DND-41 (cell line): ENCODE data around the gene PRTN3.

Source experiments
- ATAC-seq: fragments of 200-7000 bp; cut with Tn5 transposase; 3 replicates; pipeline ENCODE4 v1.9.1; 2021; ENCODE audit warnings: low read depth; ENCODE audit not compliant: insufficient read depth
- DNase-seq: peaks from one replicate; pipeline ENCODE4 v3.0.0-alpha.2; 2020
- H2AFZ ChIP-seq: 2 replicates; pipeline ENCODE4 v1.6.0; 2012; ENCODE audit warnings: low read depth, low read length
- H3K27ac ChIP-seq: 2 replicates; pipeline ENCODE4 v1.5.1; 2012; ENCODE audit warnings: low read length, inconsistent platforms
- H3K27me3 ChIP-seq: fragments of 200-600 bp; sonication (generic); 2 replicates; pipeline ENCODE4 v1.6.0; 2012; ENCODE audit warnings: low read length, mild to moderate bottlenecking, inconsistent platforms; ENCODE audit not compliant: insufficient read depth, poor library complexity
- H3K36me3 ChIP-seq: 2 replicates; pipeline ENCODE4 v1.5.1; 2012; ENCODE audit warnings: low read length, inconsistent platforms; ENCODE audit not compliant: insufficient read depth
- H3K4me1 ChIP-seq: 2 replicates; pipeline ENCODE4 v1.5.1; 2012; ENCODE audit warnings: mild to moderate bottlenecking, low read length; ENCODE audit not compliant: insufficient read depth
- H3K4me2 ChIP-seq: 2 replicates; pipeline ENCODE4 v1.6.0; 2012; ENCODE audit warnings: mild to moderate bottlenecking, moderate library complexity, low read length, inconsistent platforms; ENCODE audit not compliant: insufficient read depth
- H3K4me3 ChIP-seq, 2 experiments: fragments of 200-600 bp in 1 of 2; shearing (Covaris generic) in 1 of 2; 2 replicates each; pipeline ENCODE4 v1.5.1; 2012 to 2016; ENCODE audit warnings: inconsistent platforms in 2 of 2, low read length in 2 of 2, mild to moderate bottlenecking in 2 of 2, low read depth in 1 of 2, moderate library complexity in 1 of 2
- H3K79me2 ChIP-seq: 2 replicates; pipeline ENCODE4 v1.6.0; 2012; ENCODE audit warnings: low read length, inconsistent platforms; ENCODE audit not compliant: insufficient read depth
- H3K9ac ChIP-seq: 2 replicates; pipeline ENCODE4 v1.6.0; 2012; ENCODE audit warnings: low read depth, mild to moderate bottlenecking, inconsistent platforms, low read length, moderate library complexity
- H3K9me3 ChIP-seq: 2 replicates; pipeline ENCODE4 v1.5.1; 2012; ENCODE audit warnings: low read length, moderate library complexity, mild to moderate bottlenecking, inconsistent platforms; ENCODE audit not compliant: insufficient read depth, severe bottlenecking
- H4K20me1 ChIP-seq: 2 replicates; pipeline ENCODE4 v1.6.0; 2012; ENCODE audit warnings: low read length; ENCODE audit not compliant: insufficient read depth
- CTCF ChIP-seq: IDR thresholded peaks from 2 replicates; pipeline ENCODE4 v1.5.1; 2012; ENCODE audit warnings: borderline replicate concordance, low read length, moderate library complexity, mild to moderate bottlenecking; ENCODE audit not compliant: poor library complexity, severe bottlenecking; ENCODE audit errors: extremely low read depth
- EZH2 ChIP-seq: IDR thresholded peaks from 3 replicates; pipeline ENCODE4 v1.6.1; 2012; ENCODE audit warnings: borderline replicate concordance, low read depth, mild to moderate bottlenecking, moderate library complexity, low read length, inconsistent platforms; ENCODE audit not compliant: severe bottlenecking

PRTN3 gene

GRCh38 chr19:811506-812048 lies 29.2 kb upstream of the PRTN3 start:
- no peak overlapping the region for H3K4me2 ChIP-seq
- H3K27me3 ChIP-seq = no peaks in the 10 kb centered on the region
- H3K27ac ChIP-seq = no peak overlapping the region
- H3K4me3 ChIP-seq = no peak overlapping the region
- DNase-seq = no peak
- TF ChIP-seq CTCF (no peak), EZH2 (no peak)
- H3K79me2 ChIP-seq = peaks cover 33% of the 10 kb centered on the region
- H3K36me3 ChIP-seq = peaks cover 69% of the 10 kb centered on the region
- H3K9ac ChIP-seq = no peak overlapping the region
- no peaks in the 10 kb centered on the region for H3K9me3 ChIP-seq
- no peak for ATAC-seq
- H4K20me1 ChIP-seq = peaks cover 69% of the 10 kb centered on the region
- H3K4me1 ChIP-seq = no peaks in the 10 kb centered on the region
- H2AFZ ChIP-seq = no peak overlapping the region

DNA sequence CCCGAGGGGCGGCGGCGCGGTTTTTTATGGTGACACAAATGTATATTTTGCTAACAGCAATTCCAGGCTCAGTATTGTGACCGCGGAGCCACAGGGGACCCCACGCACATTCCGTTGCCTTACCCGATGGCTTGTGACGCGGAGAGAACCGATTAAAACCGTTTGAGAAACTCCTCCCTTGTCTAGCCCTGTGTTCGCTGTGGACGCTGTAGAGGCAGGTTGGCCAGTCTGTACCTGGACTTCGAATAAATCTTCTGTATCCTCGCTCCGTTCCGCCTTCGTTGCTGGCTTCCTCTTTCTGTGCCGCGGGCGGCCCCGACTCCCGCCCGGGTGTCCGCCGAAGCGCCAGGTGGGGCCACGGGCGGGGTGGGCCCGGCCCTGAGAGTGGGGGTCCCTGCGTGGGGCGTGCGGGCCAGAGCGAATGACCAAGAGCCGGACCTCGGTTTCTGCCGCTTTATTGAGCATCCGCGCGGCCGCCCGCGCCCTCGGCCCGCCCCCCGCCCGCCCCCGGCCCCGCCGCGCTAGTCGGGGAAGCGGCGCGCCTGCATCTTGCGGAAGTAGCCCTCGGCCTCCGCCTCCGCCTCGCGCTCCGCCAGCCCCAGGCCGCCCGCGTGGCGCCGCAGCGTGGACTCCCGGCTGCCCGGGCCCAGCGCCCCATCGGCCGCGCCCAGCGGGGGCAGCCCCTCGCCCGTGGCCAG lies 28.6 kb upstream of the PRTN3 start:
- H3K27me3 ChIP-seq = no peaks in the 10 kb centered on the region
- H3K4me1 ChIP-seq = no peaks in the 10 kb centered on the region
- H3K27ac ChIP-seq = no peak overlapping the region
- H3K4me3 ChIP-seq = no peak overlapping the region
- TF ChIP-seq EZH2 (no peak), CTCF (no peak)
- H3K9ac ChIP-seq = no peak overlapping the region
- DNase-seq (no peak), ATAC-seq (no peak)
- peaks cover 63% of the 10 kb centered on the region for H3K36me3 ChIP-seq
- no peaks in the 10 kb centered on the region for H3K9me3 ChIP-seq
- no peak overlapping the region for H2AFZ ChIP-seq
- H3K79me2 ChIP-seq = peaks cover 26% of the 10 kb centered on the region
- no peak overlapping the region for H3K4me2 ChIP-seq
- H4K20me1 ChIP-seq = peaks cover 63% of the 10 kb centered on the region

DNA sequence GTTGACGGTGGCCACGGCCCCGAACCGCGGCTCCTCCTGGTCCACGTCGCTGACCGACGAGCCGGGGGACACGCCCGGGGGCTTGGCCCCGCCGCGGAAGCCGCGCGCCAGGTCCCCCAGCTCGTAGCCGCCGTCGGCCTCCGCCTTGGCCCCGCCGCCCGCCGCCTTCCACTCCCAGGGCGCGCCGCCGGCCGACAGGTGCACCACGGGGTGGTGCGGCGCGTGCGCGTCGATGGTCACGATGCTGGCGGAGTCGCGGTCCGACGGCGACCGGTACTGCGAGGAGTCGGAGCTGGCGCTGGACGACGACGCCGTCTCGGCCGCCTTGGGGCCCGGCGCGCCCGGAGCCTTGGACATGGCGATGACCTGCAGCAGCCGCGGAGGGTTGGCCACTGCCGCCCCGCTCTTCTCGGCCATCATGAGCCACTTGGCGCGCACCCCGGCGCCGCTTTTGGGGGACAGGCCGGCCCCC lies 28.0 kb upstream of the PRTN3 start:
- Histone ChIP-seq H3K27me3 (no peaks in the 10 kb centered on the region), H4K20me1 (peaks cover 57% of the 10 kb centered on the region), H3K9me3 (no peaks in the 10 kb centered on the region), H3K79me2 (peaks cover 21% of the 10 kb centered on the region), H3K4me2 (no peak overlapping the region), H3K36me3 (peaks cover 57% of the 10 kb centered on the region), H3K9ac (no peak overlapping the region), H3K4me3 (no peak overlapping the region), H3K27ac (no peak overlapping the region), H2AFZ (no peak overlapping the region), H3K4me1 (no peaks in the 10 kb centered on the region)
- ATAC-seq (no peak), DNase-seq (no peak)
- no peak for TF ChIP-seq EZH2
- no peak for TF ChIP-seq CTCF
